GM18870 (cell line): Measurements from ENCODE around the gene VIM.

ENCODE experiments used
- ATAC-seq: cut with Tn5 transposase; IDR thresholded peaks from one replicate; pipeline ENCODE4 v1.9.1; 2021; ENCODE audit warnings: moderate library complexity; ENCODE audit not compliant: unreplicated experiment

Gene VIM

DNA sequence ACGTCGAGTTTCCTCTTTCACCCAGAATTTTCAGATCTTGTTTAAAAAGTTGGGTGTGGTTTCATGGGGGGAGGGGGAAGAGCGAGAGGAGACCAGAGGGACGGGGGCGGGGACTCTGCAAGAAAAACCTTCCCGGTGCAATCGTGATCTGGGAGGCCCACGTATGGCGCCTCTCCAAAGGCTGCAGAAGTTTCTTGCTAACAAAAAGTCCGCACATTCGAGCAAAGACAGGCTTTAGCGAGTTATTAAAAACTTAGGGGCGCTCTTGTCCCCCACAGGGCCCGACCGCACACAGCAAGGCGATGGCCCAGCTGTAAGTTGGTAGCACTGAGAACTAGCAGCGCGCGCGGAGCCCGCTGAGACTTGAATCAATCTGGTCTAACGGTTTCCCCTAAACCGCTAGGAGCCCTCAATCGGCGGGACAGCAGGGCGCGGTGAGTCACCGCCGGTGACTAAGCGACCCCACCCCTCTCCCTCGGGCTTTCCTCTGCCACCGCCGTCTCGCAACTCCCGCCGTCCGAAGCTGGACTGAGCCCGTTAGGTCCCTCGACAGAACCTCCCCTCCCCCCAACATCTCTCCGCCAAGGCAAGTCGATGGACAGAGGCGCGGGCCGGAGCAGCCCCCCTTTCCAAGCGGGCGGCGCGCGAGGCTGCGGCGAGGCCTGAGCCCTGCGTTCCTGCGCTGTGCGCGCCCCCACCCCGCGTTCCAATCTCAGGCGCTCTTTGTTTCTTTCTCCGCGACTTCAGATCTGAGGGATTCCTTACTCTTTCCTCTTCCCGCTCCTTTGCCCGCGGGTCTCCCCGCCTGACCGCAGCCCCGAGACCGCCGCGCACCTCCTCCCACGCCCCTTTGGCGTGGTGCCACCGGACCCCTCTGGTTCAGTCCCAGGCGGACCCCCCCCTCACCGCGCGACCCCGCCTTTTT lies at the start of gene VIM:
Gene VIM, plus strand, starts transcription at position 151 of the 925 bp plus-strand sequence. CDS start 1,182 bp downstream, outside the sequence.
- ATAC-seq = peak; percentile 32

DNA sequence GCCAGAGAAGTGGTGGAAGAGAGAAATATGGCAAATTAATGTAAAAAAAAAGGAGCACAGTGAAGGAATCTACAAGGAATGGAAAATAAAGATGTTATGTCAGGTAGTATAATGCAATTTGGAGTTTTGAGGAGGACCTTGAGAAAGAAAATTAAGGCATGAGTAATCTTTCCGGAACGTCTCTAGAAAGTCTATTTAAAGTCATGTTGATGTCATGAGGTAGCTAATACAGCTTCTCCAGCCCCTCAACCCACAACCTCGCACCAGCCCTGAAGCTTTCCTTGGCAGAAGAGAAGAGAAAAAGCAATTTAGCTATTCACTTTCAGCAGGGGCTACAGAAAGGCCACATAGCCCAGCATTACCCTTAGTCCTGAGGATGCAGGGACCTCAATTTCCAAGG lies 49.0 kb upstream of the VIM start:
- no peak for ATAC-seq

DNA sequence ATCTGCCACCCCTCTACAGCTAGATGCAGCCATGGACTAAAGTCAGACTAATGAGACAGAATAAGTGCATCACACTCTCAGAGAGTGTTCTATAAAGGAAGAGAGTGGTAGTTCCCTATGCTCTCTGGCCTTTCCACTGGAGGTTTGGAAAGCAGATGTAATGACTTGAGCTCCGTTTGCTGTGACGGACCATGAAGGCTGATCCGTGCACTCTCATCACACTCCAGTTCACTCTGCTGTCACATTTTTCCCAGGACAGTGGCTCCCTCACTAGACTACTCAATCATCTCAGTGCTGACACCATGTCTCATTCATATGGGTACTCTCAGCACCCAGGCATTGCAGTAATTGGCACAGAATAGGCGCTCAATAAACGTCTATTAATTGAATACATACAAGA lies 46.9 kb upstream of the VIM start:
- no peak for ATAC-seq

GRCh38 chr10:17181751-17182150 lies 46.3 kb upstream of the VIM start:
- no peak for ATAC-seq

DNA sequence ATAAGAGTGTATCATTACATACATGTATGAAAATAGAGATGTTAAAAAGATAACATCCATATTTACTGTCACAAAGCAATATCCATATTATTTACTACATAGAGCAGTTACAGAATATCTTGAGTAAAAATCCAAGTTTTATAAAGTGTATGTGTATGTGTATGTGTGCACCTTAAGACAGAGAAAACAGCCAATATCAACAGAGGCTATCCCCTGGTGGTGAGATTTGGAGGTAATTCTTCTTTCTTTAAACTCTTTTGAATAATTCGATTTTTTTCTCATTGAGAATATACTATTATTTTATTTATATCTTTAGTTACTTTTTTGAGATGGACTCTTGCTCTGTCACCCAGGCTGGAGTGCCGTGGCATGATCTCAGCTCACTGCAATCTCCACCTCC lies 44.9 kb upstream of the VIM start:
- no peak for ATAC-seq

GRCh38 chr10:17185873-17186272 lies 42.2 kb upstream of the VIM start:
- ATAC-seq = no peak

DNA sequence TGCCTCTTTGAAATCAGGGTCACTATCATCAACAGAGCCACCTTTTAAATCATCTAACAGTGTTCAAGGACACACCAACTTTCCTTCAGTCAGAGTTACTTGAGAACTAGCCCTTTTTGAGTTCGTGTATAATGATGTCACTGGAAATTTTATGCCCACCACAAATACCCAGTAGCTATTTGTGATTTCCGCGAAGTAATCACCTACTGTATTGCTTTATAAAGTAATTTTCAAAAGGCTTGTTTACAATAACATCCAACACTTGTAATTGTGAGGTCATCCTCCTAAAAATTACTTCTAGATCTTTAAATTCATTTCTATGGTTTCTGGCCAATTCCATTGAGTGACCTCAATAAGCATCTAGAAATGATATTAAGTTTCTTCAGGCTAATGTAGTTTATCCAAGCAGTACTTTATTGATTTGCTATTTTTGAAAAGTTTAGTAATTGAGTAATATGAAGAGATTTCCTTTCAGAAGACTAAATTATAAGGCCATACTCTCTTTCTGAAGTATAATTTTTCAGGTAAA lies 39.3 kb upstream of the VIM start:
- no peak for ATAC-seq

GRCh38 chr10:17190602-17191001 lies 37.4 kb upstream of the VIM start:
- ATAC-seq = no peak

DNA sequence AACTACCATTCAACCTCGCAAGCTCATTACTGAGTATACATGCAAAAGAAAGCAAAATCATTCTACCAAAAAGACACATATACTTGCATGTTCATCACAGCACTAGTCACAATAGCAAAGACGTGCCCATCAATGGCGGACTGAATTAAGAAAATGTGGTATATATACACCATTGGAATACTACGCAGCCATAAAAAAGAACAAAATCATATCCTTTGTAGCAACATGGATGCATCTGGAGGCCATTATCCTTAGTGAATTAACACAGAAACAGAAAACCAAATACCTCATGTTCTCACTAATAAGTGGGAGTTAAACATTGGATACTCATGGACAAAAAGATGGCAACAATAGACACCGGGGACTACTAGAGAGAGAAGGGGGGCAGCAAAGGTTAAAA lies 33.0 kb upstream of the VIM start:
- no peak for ATAC-seq

DNA sequence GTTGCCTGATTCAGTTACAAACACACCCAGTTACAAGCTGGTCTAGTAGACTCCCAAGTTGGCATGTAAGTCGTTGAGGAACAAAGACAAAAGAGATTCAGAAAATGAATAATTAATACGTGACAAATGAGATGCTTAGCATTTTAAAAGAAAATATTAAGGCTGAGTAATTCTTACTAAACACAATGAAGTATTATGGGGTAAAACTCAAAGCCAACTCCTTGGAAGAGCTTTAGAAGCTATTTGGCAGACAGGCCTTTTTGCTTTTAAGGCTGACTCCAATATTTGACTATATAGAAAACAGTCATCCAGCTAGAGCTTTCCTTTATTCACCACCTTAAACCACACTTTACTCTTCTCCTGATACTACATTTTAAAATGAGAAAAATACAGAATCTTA lies 32.0 kb upstream of the VIM start:
- no peak for ATAC-seq

GRCh38 chr10:17196573-17196972 lies 31.5 kb upstream of the VIM start:
- ATAC-seq = no peak

DNA sequence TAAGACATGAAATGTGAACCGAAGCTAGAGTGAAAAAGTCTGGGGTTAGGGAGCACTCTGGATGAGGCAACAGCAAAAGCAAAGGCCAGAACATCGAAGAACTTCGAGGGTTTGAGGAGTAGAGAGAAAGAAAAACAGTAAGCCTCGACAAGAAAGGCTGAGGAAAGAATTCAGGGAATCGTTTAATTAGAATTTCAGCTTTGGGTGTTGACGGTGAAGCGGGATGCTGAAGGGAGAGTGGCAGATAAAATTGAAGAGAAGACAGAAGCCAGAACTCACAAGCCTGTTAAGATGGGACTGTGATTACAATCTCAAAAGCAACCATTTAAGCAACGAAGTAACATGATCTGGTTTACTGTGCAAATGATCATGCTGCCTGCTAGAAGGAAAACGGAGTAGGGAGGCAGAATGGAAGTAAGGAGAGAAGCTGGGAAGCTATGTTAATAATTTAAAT lies 28.7 kb upstream of the VIM start:
- ATAC-seq = no peak

- no peak for ATAC-seq
Measured at GRCh38 chr10:17200001-17200911, 27.8 kb upstream of the VIM start.

- peak; percentile 84 for ATAC-seq
Measured at GRCh38 chr10:17200912-17201793, 26.9 kb upstream of the VIM start, which contains the start of gene TRDMT1. Gene TRDMT1 (minus strand): TSS chr10:17201672. CDS start chr10:17201634, 38 bp downstream.

GRCh38 chr10:17201794-17202116 lies 26.3 kb upstream of the VIM start:
- no peak for ATAC-seq

DNA sequence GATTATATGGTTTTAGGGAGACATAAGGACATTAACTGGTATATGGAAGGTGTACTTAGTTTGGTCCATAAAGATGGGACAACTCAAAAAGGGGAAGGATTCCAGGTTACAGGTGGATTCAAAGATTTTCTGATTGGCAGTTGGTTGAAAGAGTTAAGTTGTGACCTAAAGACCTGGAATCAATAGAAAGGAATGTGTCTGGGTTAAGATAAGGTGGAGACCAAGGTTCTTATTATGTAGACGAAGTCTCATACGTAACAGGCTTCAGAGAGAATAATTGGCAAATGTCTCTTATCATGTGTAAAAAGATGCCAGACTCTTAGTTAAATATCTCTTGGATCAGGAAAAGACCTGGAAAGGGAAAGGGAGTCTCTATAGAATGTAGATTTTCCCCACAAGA lies 25.5 kb upstream of the VIM start:
- no peak for ATAC-seq

DNA sequence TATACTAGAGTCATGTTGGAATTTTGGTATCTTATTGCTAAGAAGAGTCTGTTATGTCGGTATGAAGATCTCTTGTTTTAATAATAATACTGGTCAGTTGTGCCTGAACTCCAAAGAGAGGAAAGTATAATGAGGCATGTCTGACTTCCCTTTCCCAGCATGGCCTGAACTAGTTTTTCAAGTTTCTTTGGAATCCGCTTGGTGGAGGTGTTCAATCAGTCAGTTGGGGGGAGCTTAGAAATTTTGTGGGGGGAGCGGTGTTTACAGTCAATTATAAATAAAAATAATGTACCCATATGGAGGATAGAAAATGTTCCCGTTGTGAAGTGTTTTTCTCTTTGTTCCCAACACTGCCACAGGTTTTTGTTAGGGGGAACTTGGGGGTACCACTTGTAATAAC lies 25.0 kb upstream of the VIM start:
- ATAC-seq = no peak

GRCh38 chr10:17203416-17203815 lies 24.6 kb upstream of the VIM start:
- ATAC-seq = no peak

DNA sequence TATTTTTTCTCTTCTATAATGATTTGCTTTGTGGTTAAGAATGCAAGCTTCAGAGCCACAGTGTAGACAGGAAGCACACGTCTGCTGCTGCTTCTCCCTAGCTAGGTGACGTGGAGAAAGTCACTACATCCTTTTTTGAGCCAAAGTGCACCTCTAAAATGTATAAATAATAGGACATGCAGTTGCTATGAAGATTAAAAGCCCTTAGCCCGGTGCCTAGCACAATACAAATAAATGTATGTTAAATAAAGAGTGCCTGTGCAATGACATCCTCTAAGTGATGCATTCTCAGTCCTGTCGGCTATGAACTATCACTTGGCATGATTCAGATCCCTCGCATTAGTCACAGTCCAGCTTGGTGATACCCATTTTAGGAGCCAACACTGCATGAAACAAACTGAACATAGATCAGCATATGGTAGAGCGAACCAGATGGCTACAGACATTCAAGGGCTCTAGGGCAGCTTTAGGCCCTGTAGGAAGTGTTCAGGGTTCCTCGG lies 21.8 kb upstream of the VIM start:
- ATAC-seq = peak; percentile 57

GRCh38 chr10:17208476-17208875 lies 19.6 kb upstream of the VIM start:
- ATAC-seq = no peak
